SK-N-SH (cell line): ENCODE results near the gene NT5C. TPM values are rescaled to one million over a fixed set of nuclear protein-coding genes. Genes with fewer than 3 reads are reported as not detected.

ENCODE experiments used
- CTCF ChIA-PET: fragments of 300-600, 350-600 bp; formaldehyde crosslinking; extraction: SDS; loops from one replicate; lab custom pipeline; 2021; lab: Yijun Ruan, JAX
- POLR2A ChIA-PET: fragments of 350-600 bp; sonication (Branson Sonifier 250); formaldehyde crosslinking; extraction: SDS; loops from one replicate; lab custom pipeline; 2020; ENCODE audit warnings: antibody characterized with exemption, inconsistent platforms; lab: Yijun Ruan, JAX
- DNase-seq: peaks from one replicate; pipeline ENCODE4 v3.0.0; 2012
- H2AFZ ChIP-seq: fragments of 200-600 bp; sonication (generic); 2 replicates; pipeline ENCODE4 v1.8.1; 2016; ENCODE audit warnings: antibody characterized with exemption, mild to moderate bottlenecking, low read depth
- H3F3A ChIP-seq: fragments of 200-600 bp; sonication (generic); replicated peaks from 2 replicates; pipeline ENCODE3; 2016; ENCODE audit warnings: antibody characterized with exemption, mild to moderate bottlenecking; ENCODE audit not compliant: insufficient read depth
- H3K27ac ChIP-seq, 2 experiments: fragments of 200-500 bp in 1 of 2; fragments of 200-600 bp in 1 of 2; sonication (Bioruptor generic) in 1 of 2; sonication (generic), shearing (Covaris generic) in 1 of 2; 2 replicates each; pipeline versions ENCODE4 v1.5.1 to v1.6.1; 2014 to 2016; ENCODE audit warnings: low read depth in 2 of 2, inconsistent platforms in 1 of 2, low read length in 1 of 2, mild to moderate bottlenecking in 1 of 2, mixed read lengths in 1 of 2
- H3K27me3 ChIP-seq: fragments of 200-600 bp; sonication (generic), shearing (Covaris generic); 2 replicates; pipeline ENCODE4 v1.6.1; 2016; ENCODE audit warnings: mixed run types; ENCODE audit not compliant: insufficient read depth
- H3K36me3 ChIP-seq, 2 experiments: fragments of 200-500 bp in 1 of 2; fragments of 200-600 bp in 1 of 2; sonication (Bioruptor generic) in 1 of 2; sonication (generic) in 1 of 2; replicated peaks in 1 of 2; 2 replicates each; pipeline versions ENCODE3 to v1.5.1; 2014 to 2016; ENCODE audit warnings: low read length in 1 of 2, mild to moderate bottlenecking in 1 of 2; ENCODE audit not compliant: insufficient read depth in 2 of 2, control insufficient read depth in 1 of 2
- H3K4me1 ChIP-seq, 2 experiments: fragments of 200-500 bp in 1 of 2; fragments of 200-600 bp in 1 of 2; sonication (Bioruptor generic) in 1 of 2; sonication (generic), shearing (Covaris generic) in 1 of 2; 2 replicates each; pipeline versions ENCODE4 v1.5.1 to v1.6.1; 2014 to 2016; ENCODE audit warnings: low read depth in 1 of 2, low read length in 1 of 2, mixed run types in 1 of 2; ENCODE audit not compliant: insufficient read depth in 2 of 2, control insufficient read depth in 1 of 2
- H3K4me2 ChIP-seq: fragments of 200-600 bp; sonication (generic), shearing (Covaris generic); 2 replicates; pipeline ENCODE4 v1.6.1; 2017; ENCODE audit warnings: mixed run types
- H3K4me3 ChIP-seq, 2 experiments: fragments of 200-500 bp in 1 of 2; fragments of 200-600 bp in 1 of 2; sonication (Bioruptor generic) in 1 of 2; sonication (generic), shearing (Covaris generic) in 1 of 2; 2 replicates each; pipeline versions ENCODE4 v1.5.1 to v1.8.1; 2014 to 2016; ENCODE audit warnings: low read depth in 2 of 2, inconsistent platforms in 1 of 2, low read length in 1 of 2, mild to moderate bottlenecking in 1 of 2, mixed read lengths in 1 of 2, moderate library complexity in 1 of 2
- H3K79me2 ChIP-seq: fragments of 200-600 bp; sonication (generic); 2 replicates; pipeline ENCODE4 v1.8.1; 2017; ENCODE audit warnings: mild to moderate bottlenecking; ENCODE audit not compliant: insufficient read depth
- H3K9ac ChIP-seq: fragments of 200-600 bp; sonication (generic); 2 replicates; pipeline ENCODE4 v1.6.1; 2017; ENCODE audit warnings: mixed run types
- H3K9me2 ChIP-seq: fragments of 200-600 bp; sonication (generic); 2 replicates; pipeline ENCODE4 v1.6.1; 2017; ENCODE audit warnings: mixed run types
- H3K9me3 ChIP-seq: fragments of 200-600 bp; sonication (generic); 2 replicates; pipeline ENCODE4 v1.6.1; 2017; ENCODE audit warnings: mixed run types, mild to moderate bottlenecking, moderate library complexity
- H4K20me1 ChIP-seq: fragments of 200-600 bp; sonication (generic); 2 replicates; pipeline ENCODE4 v1.6.1; 2017; ENCODE audit warnings: mild to moderate bottlenecking, mixed run types; ENCODE audit not compliant: insufficient read depth
- CHD2 ChIP-seq: fragments of 150-350 bp; IDR thresholded peaks from 2 replicates; pipeline ENCODE4 v1.6.1; 2018; ENCODE audit warnings: low read length; ENCODE audit not compliant: partially characterized antibody
- CTCF ChIP-seq: fragments of 200-600 bp; sonication (generic); IDR thresholded peaks from 2 replicates; pipeline ENCODE4 v1.6.1; 2017; ENCODE audit warnings: antibody characterized with exemption, mild to moderate bottlenecking, moderate library complexity
- ELF1 ChIP-seq: IDR thresholded peaks from 2 replicates; pipeline ENCODE4 v1.4.0; 2012
- GATA2 ChIP-seq: sonication (generic); formaldehyde crosslinking; IDR thresholded peaks from 2 replicates; pipeline ENCODE4 v1.5.0; 2020; ENCODE audit warnings: mild to moderate bottlenecking, missing genetic modification reagents
- JUND ChIP-seq: IDR thresholded peaks from 2 replicates; pipeline ENCODE4 v1.4.0; 2012
- MEF2A ChIP-seq: IDR thresholded peaks from 2 replicates; pipeline ENCODE4 v1.4.0; 2012; ENCODE audit warnings: low read depth, borderline replicate concordance
- MXI1 ChIP-seq: IDR thresholded peaks from 2 replicates; pipeline ENCODE4 v1.6.1; 2012; ENCODE audit warnings: mild to moderate bottlenecking, low read depth, low read length, improper control_type of control experiment
- NFIC ChIP-seq: IDR thresholded peaks from 2 replicates; pipeline ENCODE4 v1.4.0; 2012; ENCODE audit warnings: borderline replicate concordance
- NRF1 ChIP-seq: IDR thresholded peaks from 2 replicates; pipeline ENCODE4 v1.6.1; 2012; ENCODE audit warnings: low read depth, mild to moderate bottlenecking, low read length
- PBX3 ChIP-seq: IDR thresholded peaks from 2 replicates; pipeline ENCODE4; 2012
- RAD21 ChIP-seq: IDR thresholded peaks from 2 replicates; pipeline ENCODE4 v1.6.1; 2012; ENCODE audit warnings: mild to moderate bottlenecking, low read length
- RFX5 ChIP-seq: IDR thresholded peaks from 2 replicates; pipeline ENCODE4 v1.6.1; 2012; ENCODE audit warnings: mild to moderate bottlenecking, improper control_type of control experiment, low read length
- SIN3A ChIP-seq: IDR thresholded peaks from 2 replicates; pipeline ENCODE4 v1.6.1; 2012; ENCODE audit warnings: low read depth, mild to moderate bottlenecking, low read length, moderate library complexity, borderline replicate concordance
- SMC3 ChIP-seq: IDR thresholded peaks from 2 replicates; pipeline ENCODE4 v1.6.1; 2012; ENCODE audit warnings: low read depth, low read length, improper control_type of control experiment
- TAF1 ChIP-seq: IDR thresholded peaks from 2 replicates; pipeline ENCODE4 v1.6.1; 2012; ENCODE audit warnings: low read depth, mild to moderate bottlenecking, low read length, moderate library complexity, borderline replicate concordance
- TCF12 ChIP-seq: IDR thresholded peaks from 2 replicates; pipeline ENCODE4 v1.4.0; 2012
- TEAD4 ChIP-seq: IDR thresholded peaks from 2 replicates; pipeline ENCODE4 v1.4.0; 2012; ENCODE audit warnings: mild to moderate bottlenecking, borderline replicate concordance; ENCODE audit not compliant: insufficient read depth
- USF1 ChIP-seq: IDR thresholded peaks from 2 replicates; pipeline ENCODE4 v1.4.0; 2012; ENCODE audit warnings: low read depth, borderline replicate concordance
- USF2 ChIP-seq: fragments of 150-350 bp; IDR thresholded peaks from 2 replicates; pipeline ENCODE4 v1.6.1; 2017; ENCODE audit warnings: antibody characterized with exemption, low read length, low read depth, borderline replicate concordance
- YY1 ChIP-seq: IDR thresholded peaks from 2 replicates; pipeline ENCODE4 v1.4.0; 2012; ENCODE audit warnings: low read depth, mild to moderate bottlenecking
- ZBTB33 ChIP-seq: IDR thresholded peaks from 2 replicates; pipeline ENCODE4 v1.4.0; 2012; ENCODE audit warnings: low read depth, borderline replicate concordance
- WGBS: methylation state at CpG from one replicate; pipeline ENCODE4 v1.1.6; 2017; ENCODE audit warnings: low lambda C conversion rate; 5-methylcytosine and 5-hydroxymethylcytosine counted together
- polyA plus RNA-seq, 3 experiments: library from polyadenylated mRNA; depleted of rRNA; stranded (reverse); fragments of >200 nt; gene quantifications; 2 replicates each; pipeline ENCODE4 v1.2.3, GENCODE V29; 2012

Gene NT5C
- polyA plus RNA-seq, 1 of the 3 experiments (the other 2 are of a cell fraction): 111 TPM

GRCh38 chr17:75087558-75088453, 43.7 kb downstream of the NT5C start, which contains the start of gene SLC16A5:
Gene SLC16A5, plus strand, starts transcription at chr17:75087954. Its CDS starts 5,683 bp downstream, at chr17:75093637.
- TF ChIP-seq JUND (no peak), SIN3A (no peak), SMC3 (no peak), YY1 (no peak), TAF1 (no peak), TEAD4 (no peak), ZBTB33 (no peak), TCF12 (no peak), MXI1 (no peak), ELF1 (no peak), CHD2 (no peak), NFIC (no peak), NRF1 (no peak), PBX3 (no peak)
- H3K79me2 ChIP-seq: no peaks in the 10 kb centered on the region
- no peaks in the 10 kb centered on the region for H3K9me3 ChIP-seq
- no peak within 1 kb of the TSS for H2AFZ ChIP-seq
- peaks cover 0 to 10% of the 10 kb centered on the region in 2 experiments; a peak in 1 of 4 replicates for H3K4me1 ChIP-seq
- ChIA-PET POLR2A (no interaction called here), CTCF (interaction anchor here (0.6 to 2.8 kb wide), 7 partner anchors 12 to 44 kb away, joined by 3 to 23 read pairs (median 4); partner anchors contain the start of gene NT5C)
- H3K4me2 ChIP-seq: no peak within 1 kb of the TSS
- WGBS: 87% methylated on average over 68 of the region's 69 CpGs
- no peaks in the 10 kb centered on the region for H3K36me3 ChIP-seq
- peaks cover 2% of the 10 kb centered on the region for H3F3A ChIP-seq
- H4K20me1 ChIP-seq: no peaks in the 10 kb centered on the region
- no peak within 1 kb of the TSS for H3K4me3 ChIP-seq
- H3K27ac ChIP-seq: no peak within 1 kb of the TSS
- H3K9ac ChIP-seq: no peak within 1 kb of the TSS
- no peaks in the 10 kb centered on the region for H3K27me3 ChIP-seq
- DNase-seq: no peak
- H3K9me2 ChIP-seq: no peaks in the 10 kb centered on the region

GRCh38 chr17:75087182-75087557, 44.4 kb downstream of the NT5C start:
- CTCF ChIA-PET: interaction anchor here (0.6 to 2.8 kb wide), 4 partner anchors 17 to 44 kb away, joined by 3 to 11 read pairs (median 4); partner anchors contain the start of gene NT5C
- no peak overlapping the region for H3K9ac ChIP-seq
- no peak for TF ChIP-seq NRF1
- TF ChIP-seq USF1: no peak
- no peak for TF ChIP-seq GATA2
- no peak for TF ChIP-seq SIN3A
- no peak for TF ChIP-seq USF2
- no peak for TF ChIP-seq YY1
- TF ChIP-seq JUND: no peak
- TF ChIP-seq MEF2A: no peak
- no peak for TF ChIP-seq RFX5
- no peak for TF ChIP-seq ELF1
- no peak for TF ChIP-seq CTCF
- TF ChIP-seq RAD21: no peak

More at GRCh38 chr17:75087182-75087557, 44.4 kb downstream of the NT5C start:
- Histone ChIP-seq H2AFZ (no peak overlapping the region), H3K36me3 (no peaks in the 10 kb centered on the region), H4K20me1 (no peaks in the 10 kb centered on the region), H3K27ac (no peak overlapping the region), H3K79me2 (no peaks in the 10 kb centered on the region), H3K4me1 (peaks cover 0 to 10% of the 10 kb centered on the region in 2 experiments; a peak in 1 of 4 replicates), H3K9me3 (no peaks in the 10 kb centered on the region), H3F3A (peaks cover under 1% of the 10 kb centered on the region), H3K4me3 (no peak overlapping the region), H3K27me3 (no peaks in the 10 kb centered on the region), H3K4me2 (no peak overlapping the region), H3K9me2 (no peaks in the 10 kb centered on the region)
- 91% methylated on average over 12 of the region's 12 CpGs for WGBS
- DNase-seq: no peak
- POLR2A ChIA-PET: no interaction called here
